IMR-90 (cell line): ENCODE data around the gene ZSCAN23. TPM values are rescaled to one million over a fixed set of nuclear protein-coding genes. Genes with fewer than 3 reads are reported as not detected.

Experiments
- ATAC-seq: fragments of 200-7000 bp; cut with Tn5 transposase; 2 replicates; pipeline ENCODE4 v1.9.1; 2020; ENCODE audit warnings: low read depth, mild to moderate bottlenecking, moderate library complexity
- BruUV-seq: library from RNA; stranded (reverse); fragments of 400-500 nt; replicated peaks from 2 replicates; lab custom pipeline; 2021; lab: Mats Ljungman, UMichigan
- CTCF ChIA-PET: fragments of 300-600 bp; formaldehyde crosslinking; extraction: SDS; loops from one replicate; lab custom pipeline; 2021; ENCODE audit warnings: antibody characterized with exemption; lab: Yijun Ruan, JAX
- POLR2A ChIA-PET: fragments of 300-600 bp; sonication (Branson Sonifier 250); formaldehyde crosslinking; loops from one replicate; lab custom pipeline; 2022; ENCODE audit warnings: antibody characterized with exemption; ENCODE audit not compliant: unreplicated experiment; lab: Charles Lee
- DNase-seq: peaks from one replicate; pipeline ENCODE4 v3.0.0; 2013
- H2AFZ ChIP-seq: replicated peaks from 2 replicates; pipeline ENCODE3; 2013; ENCODE audit warnings: low read length, mild to moderate bottlenecking; ENCODE audit not compliant: poor library complexity
- H2AK5ac ChIP-seq: 2 replicates; pipeline ENCODE4 v1.6.1; 2013; ENCODE audit warnings: low read depth, low read length, inconsistent platforms
- H2AK9ac ChIP-seq: replicated peaks from 2 replicates; pipeline ENCODE3; 2013; ENCODE audit warnings: mild to moderate bottlenecking, low read depth, low read length, moderate library complexity; ENCODE audit not compliant: poor library complexity
- H2BK120ac ChIP-seq: 2 replicates; pipeline ENCODE4 v1.6.1; 2013; ENCODE audit warnings: low read depth, low read length, inconsistent platforms
- H2BK15ac ChIP-seq: 3 replicates; pipeline ENCODE4 v1.6.1; 2013; ENCODE audit warnings: low read depth, low read length, inconsistent platforms
- H2BK20ac ChIP-seq: 2 replicates; pipeline ENCODE4 v1.6.1; 2013; ENCODE audit warnings: low read depth, mild to moderate bottlenecking, inconsistent platforms, low read length, moderate library complexity
- H2BK5ac ChIP-seq: 2 replicates; pipeline ENCODE4 v1.6.1; 2013; ENCODE audit warnings: mild to moderate bottlenecking, low read depth, low read length, inconsistent platforms; ENCODE audit not compliant: poor library complexity, severe bottlenecking
- H3K14ac ChIP-seq: replicated peaks from 2 replicates; pipeline ENCODE4 v1.6.1; 2013; ENCODE audit warnings: low read depth, low read length, inconsistent platforms
- H3K18ac ChIP-seq: 2 replicates; pipeline ENCODE4 v1.6.1; 2013; ENCODE audit warnings: low read depth, low read length, control low read depth
- H3K23ac ChIP-seq: 2 replicates; pipeline ENCODE4 v1.6.1; 2013; ENCODE audit warnings: low read depth, low read length, inconsistent platforms
- H3K27ac ChIP-seq: 2 replicates; pipeline ENCODE4 v1.5.1; 2013; ENCODE audit warnings: mild to moderate bottlenecking, control low read depth, low read length; ENCODE audit not compliant: insufficient read depth
- H3K27me3 ChIP-seq: 2 replicates; pipeline ENCODE4 v1.6.1; 2013; ENCODE audit warnings: low read length; ENCODE audit not compliant: control insufficient read depth, insufficient read depth
- H3K36me3 ChIP-seq: 2 replicates; pipeline ENCODE4 v1.6.1; 2013; ENCODE audit warnings: low read length, mixed read lengths; ENCODE audit not compliant: control insufficient read depth, insufficient read depth
- H3K4ac ChIP-seq: 2 replicates; pipeline ENCODE4 v1.6.1; 2013; ENCODE audit warnings: low read depth, low read length, inconsistent platforms
- H3K4me1 ChIP-seq: 2 replicates; pipeline ENCODE4 v1.6.1; 2013; ENCODE audit warnings: low read length, mixed read lengths; ENCODE audit not compliant: control insufficient read depth, insufficient read depth
- H3K4me2 ChIP-seq: 2 replicates; pipeline ENCODE4 v1.6.1; 2013; ENCODE audit warnings: low read depth, mild to moderate bottlenecking, control low read depth, low read length, moderate library complexity
- H3K4me3 ChIP-seq: 2 replicates; pipeline ENCODE4 v1.5.1; 2013; ENCODE audit warnings: low read depth, mild to moderate bottlenecking, control low read depth, low read length, moderate library complexity; ENCODE audit not compliant: insufficient read depth
- H3K56ac ChIP-seq: 2 replicates; pipeline ENCODE4 v1.6.1; 2013; ENCODE audit warnings: low read length, inconsistent platforms; ENCODE audit not compliant: insufficient read depth; ENCODE audit errors: extremely low read depth
- H3K79me1 ChIP-seq, 2 experiments: 2 replicates each; pipeline ENCODE4 v1.6.1; 2013; ENCODE audit warnings: low read length in 2 of 2, inconsistent platforms in 1 of 2, low read depth in 1 of 2
- H3K9ac ChIP-seq: 2 replicates; pipeline ENCODE4 v1.6.1; 2013; ENCODE audit warnings: low read depth, low read length, control low read depth
- H3K9me1 ChIP-seq: 2 replicates; pipeline ENCODE4 v1.6.1; 2013; ENCODE audit warnings: low read length, inconsistent platforms; ENCODE audit not compliant: insufficient read depth
- H3K9me3 ChIP-seq: 2 replicates; pipeline ENCODE4 v1.6.1; 2013; ENCODE audit warnings: low read length; ENCODE audit not compliant: control insufficient read depth, insufficient read depth
- H4K20me1 ChIP-seq: 2 replicates; pipeline ENCODE4 v1.6.1; 2013; ENCODE audit warnings: low read length, inconsistent platforms; ENCODE audit not compliant: insufficient read depth
- H4K5ac ChIP-seq: 2 replicates; pipeline ENCODE4 v1.6.1; 2013; ENCODE audit warnings: mild to moderate bottlenecking, low read depth, low read length, control low read depth
- H4K8ac ChIP-seq, 2 experiments: 2 replicates each; pipeline ENCODE4 v1.6.1; 2013; ENCODE audit warnings: low read depth in 2 of 2, low read length in 2 of 2, control low read depth in 1 of 2, inconsistent platforms in 1 of 2
- H4K91ac ChIP-seq: 2 replicates; pipeline ENCODE4 v1.6.1; 2013; ENCODE audit warnings: low read depth, low read length, inconsistent platforms; ENCODE audit not compliant: insufficient read depth
- BHLHE40 ChIP-seq: fragments of 150-350 bp; IDR thresholded peaks from 2 replicates; pipeline ENCODE4 v1.6.1; 2016; ENCODE audit warnings: mild to moderate bottlenecking, low read depth, low read length
- ELK1 ChIP-seq: fragments of 150-350 bp; IDR thresholded peaks from 2 replicates; pipeline ENCODE4 v1.6.1; 2016; ENCODE audit warnings: low read depth, mild to moderate bottlenecking, low read length, moderate library complexity, borderline replicate concordance
- RCOR1 ChIP-seq: IDR thresholded peaks from 2 replicates; pipeline ENCODE4 v1.6.1; 2012; ENCODE audit warnings: mild to moderate bottlenecking, low read length, improper control_type of control experiment; ENCODE audit not compliant: insufficient replicate concordance
- RFX5 ChIP-seq: IDR thresholded peaks from 2 replicates; pipeline ENCODE4 v1.8.0; 2012; ENCODE audit warnings: low read depth, mild to moderate bottlenecking, low read length, moderate library complexity
- WGBS, 2 experiments: methylation state at CpG; one replicate each; pipeline versions ENCODE4 v1.1.5 to v1.1.7; 2013; ENCODE audit warnings: missing lambda C conversion rate in 2 of 2; ENCODE audit not compliant: insufficient read length in 1 of 2; ENCODE audit errors: extremely low coverage in 2 of 2; 5-methylcytosine and 5-hydroxymethylcytosine counted together
- dilution Hi-C: fragments of 300-500 bp; cut with HindIII; formaldehyde crosslinking; loops from one replicate; pipeline ENCODE4 v1.14.3; 2018; ENCODE audit warnings: low sequenced_read_pairs; ENCODE audit not compliant: unreplicated experiment
- in situ Hi-C: fragments of 300-500 bp; cut with MboI; formaldehyde crosslinking; loops from 3 replicates; pipeline ENCODE4 v1.14.3; 2019; ENCODE audit warnings: low sequenced_read_pairs, inconsistent platforms, mixed read lengths
- intact Hi-C: fragments of 100-400 bp; cut with micrococcal nuclease; formaldehyde crosslinking; loops from 2 replicates; pipeline ENCODE4 v1.10.0; 2022
- polyA plus RNA-seq, 3 experiments: library from polyadenylated mRNA; depleted of rRNA; stranded (reverse); fragments of >200 nt; gene quantifications; 2 replicates each; pipeline ENCODE4 v1.2.3, GENCODE V29; 2012; ENCODE audit warnings: low replicate concordance in 1 of 3
- total RNA-seq: library from RNA; depleted of rRNA; stranded (reverse); fragments of >200 nt; gene quantifications from 2 replicates; pipeline ENCODE4 v1.2.3, GENCODE V29; 2012

Gene ZSCAN23
- total and polyA plus RNA-seq, 2 of the 4 experiments (the other 2 are of a cell fraction), result 1.7 to 8.4 TPM

GRCh38 chr6:28491984-28492317, 48.7 kb upstream of the ZSCAN23 start:
- no peak overlapping the region for H2BK20ac ChIP-seq
- no peak overlapping the region for H3K9ac ChIP-seq
- H3K14ac ChIP-seq, result no peak overlapping the region
- H3K4me2 ChIP-seq, result no peak overlapping the region
- no peak overlapping the region for H2AFZ ChIP-seq
- no peak overlapping the region for H2BK120ac ChIP-seq
- no peak overlapping the region for H3K23ac ChIP-seq
- no peak for DNase-seq
- H4K8ac ChIP-seq, result no peak overlapping the region
- no peak overlapping the region for H3K27ac ChIP-seq
- no peak overlapping the region for H4K91ac ChIP-seq
- H2BK15ac ChIP-seq, result no peak overlapping the region
- H2BK5ac ChIP-seq, result no peak overlapping the region
- no peaks in the 10 kb centered on the region for H3K36me3 ChIP-seq
- no peak overlapping the region for H4K5ac ChIP-seq
- no peak overlapping the region for H2AK5ac ChIP-seq
- intact Hi-C loops, result no loop called here
- H3K4ac ChIP-seq, result no peak overlapping the region
- ChIA-PET CTCF (no interaction called here), POLR2A (no interaction called here)
- H3K56ac ChIP-seq, result no peak overlapping the region
- no peaks in the 10 kb centered on the region for H3K9me3 ChIP-seq
- no peaks in the 10 kb centered on the region for H3K79me1 ChIP-seq
- WGBS, 2 experiments, result no CpG with 5 or more reads among the region's 3 CpGs
- no peaks in the 10 kb centered on the region for H4K20me1 ChIP-seq
- H3K4me3 ChIP-seq, result no peak overlapping the region
- H3K9me1 ChIP-seq, result no peaks in the 10 kb centered on the region
- no peak overlapping the region for H2AK9ac ChIP-seq
- in situ Hi-C loops, result no loop called here
- H3K4me1 ChIP-seq, result no peaks in the 10 kb centered on the region
- H3K27me3 ChIP-seq, result no peaks in the 10 kb centered on the region
- ATAC-seq, result no peak
- TF ChIP-seq BHLHE40 (no peak), RFX5 (no peak), RCOR1 (no peak), ELK1 (no peak)
- dilution Hi-C loops, result no loop called here
- BruUV-seq, result no TSS peak
- H3K18ac ChIP-seq, result no peak overlapping the region
